Non-pigmented ciliary epithelial cell (primary cell): ENCODE data around the gene KLF16.

Experiments used
- DNase-seq: peaks from one replicate; pipeline ENCODE4 v3.0.0-alpha.2; 2010; ENCODE audit warnings: low read depth

KLF16 gene

DNA sequence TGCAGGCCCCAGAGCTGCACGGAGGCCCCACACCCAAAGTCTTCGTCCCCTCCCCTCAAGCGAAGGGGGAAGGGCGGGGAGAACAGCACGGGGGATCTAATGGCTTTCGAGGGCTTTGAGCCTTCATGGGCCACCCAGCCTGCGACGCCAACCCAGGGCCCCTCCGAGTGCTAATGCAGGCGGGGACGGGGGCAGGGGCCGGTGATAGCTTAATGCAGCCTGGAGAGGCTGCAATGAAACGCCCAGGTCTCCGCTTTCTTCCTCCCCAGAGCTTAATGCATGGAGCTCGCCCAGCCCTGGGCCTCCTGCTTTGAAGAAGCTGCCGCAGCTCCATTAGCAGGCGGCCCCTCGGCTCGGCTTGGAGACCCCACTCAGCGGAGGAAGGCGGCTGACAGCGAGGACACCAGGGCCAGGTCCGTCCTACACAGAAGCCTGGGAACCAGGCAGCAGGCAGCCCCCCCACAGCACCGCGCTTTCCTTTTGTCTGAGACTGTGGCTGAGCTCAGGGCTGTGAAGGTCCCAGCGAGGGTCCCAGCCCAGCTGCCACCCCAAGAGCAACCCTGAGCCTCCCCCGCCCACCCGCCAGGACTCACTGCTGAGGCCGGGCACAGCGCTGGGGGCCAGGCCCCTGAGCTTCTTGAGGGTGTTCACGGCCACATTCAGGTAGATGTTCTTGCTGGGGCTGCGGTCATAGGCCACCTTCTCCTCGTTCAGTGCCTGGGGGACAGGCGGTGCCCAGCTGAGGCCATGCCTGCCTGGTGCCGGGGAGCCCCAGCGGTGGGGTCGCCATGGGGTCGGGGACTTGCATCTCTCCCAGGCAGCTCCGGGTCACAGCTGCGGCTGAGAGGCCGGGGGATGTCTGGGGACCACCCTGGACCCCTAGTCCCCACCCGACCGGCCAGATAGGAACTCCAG, 43.8 kb downstream of the KLF16 start:
- DNase-seq = no peak

DNA sequence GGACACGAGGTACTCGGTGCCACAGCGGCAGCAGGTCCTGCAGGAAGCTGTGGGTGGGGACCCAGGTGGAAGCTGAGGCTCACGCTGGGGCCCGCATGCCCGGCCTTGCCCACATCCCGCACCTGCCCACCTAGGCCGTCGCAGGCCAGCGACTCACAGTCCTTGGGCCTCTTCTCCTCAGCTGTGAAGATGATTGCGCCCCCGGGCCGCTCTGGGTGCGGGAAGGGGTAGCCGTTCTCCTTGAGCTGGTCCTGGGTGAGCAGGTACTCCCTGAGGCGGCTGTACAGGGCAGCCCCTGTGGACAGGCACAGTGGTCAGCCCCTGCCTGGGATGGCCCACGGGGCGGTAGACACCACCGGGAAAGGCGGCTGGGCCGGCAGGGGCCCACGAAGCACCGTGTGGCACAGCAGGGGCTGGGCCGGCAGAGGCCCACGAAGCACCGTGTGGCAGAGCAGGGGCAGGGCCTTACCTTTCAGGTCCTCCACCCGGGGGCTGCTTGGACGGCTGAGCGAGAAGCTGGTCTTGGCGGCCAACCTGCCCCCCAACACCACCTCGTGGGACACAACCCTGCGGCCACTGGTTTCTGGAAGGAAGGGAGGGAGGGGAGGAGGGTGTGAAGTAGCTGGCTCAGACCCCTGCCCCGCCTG, 44.7 kb downstream of the KLF16 start:
- DNase-seq = no peak

DNA sequence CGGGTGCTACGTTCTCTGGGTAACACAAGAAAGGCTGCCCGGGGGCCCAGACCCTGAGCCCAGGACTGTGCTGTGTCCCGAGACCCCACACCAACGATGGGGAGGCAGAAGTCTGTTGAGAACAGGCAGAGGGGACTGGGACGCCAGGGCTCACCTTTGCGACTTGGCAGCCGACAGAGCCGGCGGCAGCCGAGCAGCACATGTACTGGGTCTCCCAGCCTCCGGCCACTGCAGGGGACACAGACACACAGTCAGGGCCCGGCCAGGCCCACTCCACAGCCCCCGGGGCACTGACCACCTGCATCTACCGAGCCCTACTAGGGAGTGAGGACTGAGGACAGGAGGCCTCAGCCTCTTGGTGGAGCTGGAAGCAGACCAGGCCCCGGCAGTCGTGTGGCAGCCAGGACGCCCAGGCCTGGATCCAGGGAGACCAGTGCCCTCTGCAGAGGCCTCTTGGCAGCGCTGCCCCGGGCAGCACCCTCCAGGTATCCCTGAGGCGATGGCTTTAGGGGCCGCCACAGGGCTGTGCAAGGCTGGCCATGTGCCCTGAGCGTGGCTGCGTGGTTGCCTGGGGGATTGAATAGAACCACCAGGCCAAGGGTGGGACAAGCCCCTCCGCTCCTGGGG, 45.7 kb downstream of the KLF16 start:
- no peak for DNase-seq

DNA sequence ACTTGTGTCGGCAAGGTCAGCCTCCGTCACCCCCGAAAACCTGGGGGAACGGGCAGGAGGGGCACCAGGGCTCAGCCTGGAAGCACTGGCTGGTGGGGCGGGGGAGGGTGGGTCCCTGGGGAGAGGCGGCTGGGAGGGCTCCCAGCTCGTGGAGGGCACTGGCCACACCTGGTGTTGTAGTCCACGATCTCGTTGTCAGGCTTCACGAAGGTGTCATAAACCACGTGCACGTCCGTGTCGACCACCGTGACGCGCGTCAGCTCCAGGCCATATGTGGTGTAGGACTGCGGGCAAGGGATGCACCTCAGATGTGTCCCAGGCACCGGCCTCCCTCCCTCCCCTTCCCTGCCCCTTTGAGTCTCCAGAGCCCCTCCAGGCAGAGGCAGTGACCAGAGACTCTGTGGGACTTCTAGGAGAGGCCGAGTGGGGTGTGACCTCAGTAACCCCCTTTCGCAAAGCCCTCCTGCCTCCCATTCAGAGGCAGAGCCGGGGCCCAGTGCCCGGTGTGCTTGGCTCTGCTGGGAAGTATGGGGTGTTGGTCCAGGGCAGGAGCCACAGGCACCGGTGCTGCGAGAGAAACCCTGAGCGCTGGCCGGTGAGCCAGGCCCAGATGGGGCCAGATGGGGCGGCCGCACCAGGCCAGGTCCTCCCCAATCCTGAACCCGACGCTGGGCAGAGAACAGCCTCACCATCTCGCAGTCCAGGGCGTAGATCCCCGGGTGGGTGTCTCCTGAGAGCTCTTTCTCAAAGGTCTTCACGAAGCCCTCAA, 46.7 kb downstream of the KLF16 start:
- DNase-seq = no peak

DNA sequence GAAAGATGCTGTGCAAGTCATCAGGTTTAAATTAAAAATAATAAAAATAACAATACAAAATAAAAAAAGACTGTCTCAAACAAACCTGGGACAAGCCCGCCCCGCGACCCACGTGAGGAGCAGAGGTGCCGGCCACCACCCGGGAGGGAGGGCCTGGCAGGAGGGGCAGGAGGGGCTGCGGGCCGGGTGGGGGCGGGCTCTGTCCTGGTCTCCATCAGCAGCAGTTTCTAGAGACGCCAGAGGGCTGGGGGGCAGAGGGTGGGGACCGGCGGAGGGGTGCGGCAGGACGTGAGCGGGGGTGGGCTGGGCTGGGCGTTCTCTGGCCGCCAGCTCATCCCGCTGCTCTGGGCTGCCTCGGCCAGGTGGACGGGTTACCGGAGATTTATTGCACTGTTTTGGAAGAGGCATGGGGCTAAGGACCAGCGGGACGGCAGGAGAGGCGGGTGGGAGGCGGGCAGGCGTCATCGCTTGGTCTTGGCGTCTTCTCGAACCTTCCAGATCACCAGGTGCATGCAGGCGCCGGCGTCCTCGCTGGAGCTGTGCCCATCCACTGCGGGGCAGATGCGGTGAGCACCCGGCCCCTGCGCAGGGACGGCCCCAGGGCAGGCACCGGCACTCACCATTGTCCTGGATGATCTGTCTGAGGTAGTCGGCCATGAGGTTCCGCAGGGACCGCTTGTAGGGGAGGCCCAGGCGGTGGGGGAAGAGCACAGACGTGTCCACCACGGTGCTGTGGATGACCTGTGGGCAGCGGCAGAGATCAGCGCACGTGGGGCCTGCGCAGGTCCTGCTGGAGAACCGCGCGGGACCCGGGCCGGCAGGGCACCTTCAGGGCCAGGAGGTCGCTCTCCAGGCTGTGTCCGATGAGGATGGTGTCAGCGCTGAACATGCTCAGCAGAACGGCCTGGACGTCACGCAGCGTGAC, 47.5 kb downstream of the KLF16 start:
- no peak for DNase-seq

DNA sequence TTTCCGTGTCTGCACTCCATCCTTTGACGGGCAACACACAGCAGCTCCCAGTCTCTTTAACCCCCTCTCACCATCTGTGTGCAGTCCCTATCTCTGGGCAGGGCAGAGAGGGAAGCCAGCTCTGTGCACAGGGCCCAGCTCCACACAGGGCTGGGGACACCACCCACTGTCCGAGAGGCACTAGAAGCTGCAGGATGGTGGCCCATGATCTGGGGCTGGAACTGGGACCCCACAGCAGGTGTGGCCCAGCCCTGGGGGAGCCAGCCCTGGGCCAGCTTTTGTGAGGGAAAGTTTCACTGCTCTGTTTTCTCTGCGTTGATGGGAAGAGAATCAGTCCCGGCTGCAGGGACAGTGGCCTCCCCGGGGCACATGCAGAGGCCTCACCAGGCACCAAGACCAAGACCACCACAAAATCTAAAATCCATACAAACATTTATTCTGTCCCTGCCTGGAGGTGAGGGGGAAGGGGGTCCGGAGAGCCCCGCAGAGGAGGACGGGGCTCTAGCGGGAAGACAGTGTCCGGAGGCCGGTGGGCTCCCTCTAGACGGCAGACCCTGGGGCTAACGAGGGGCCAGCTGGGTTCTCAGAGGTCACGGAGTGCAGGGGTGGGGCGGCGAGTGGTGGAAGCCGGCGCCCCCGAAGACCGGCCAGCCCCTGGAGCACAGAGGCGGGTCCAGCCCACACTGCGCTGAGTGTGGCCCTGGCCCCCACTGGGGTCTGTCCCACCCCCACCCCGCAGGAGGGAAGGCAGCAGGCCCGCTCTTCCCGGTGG, 48.4 kb downstream of the KLF16 start:
- DNase-seq = no peak

DNA sequence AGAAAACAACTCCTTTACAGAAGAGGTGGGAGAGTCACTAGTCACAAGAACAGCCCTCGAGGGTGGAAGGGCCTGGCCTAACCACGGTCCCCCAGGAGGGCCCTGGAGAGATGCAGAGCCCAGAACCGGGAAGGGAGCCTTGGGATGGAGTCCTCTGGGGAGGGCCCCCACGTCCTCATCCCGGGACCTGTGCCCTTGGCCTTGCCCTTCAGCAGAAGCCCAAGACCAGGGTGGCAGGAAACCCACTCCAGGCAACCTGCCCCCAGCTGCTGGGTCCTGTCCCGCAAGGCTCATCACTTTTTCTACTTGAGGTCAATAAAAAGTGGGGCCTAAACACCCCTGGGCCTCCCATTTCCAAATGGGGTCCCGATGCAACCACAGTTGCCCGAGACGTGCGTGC, 49.0 kb downstream of the KLF16 start:
- DNase-seq = no peak

DNA sequence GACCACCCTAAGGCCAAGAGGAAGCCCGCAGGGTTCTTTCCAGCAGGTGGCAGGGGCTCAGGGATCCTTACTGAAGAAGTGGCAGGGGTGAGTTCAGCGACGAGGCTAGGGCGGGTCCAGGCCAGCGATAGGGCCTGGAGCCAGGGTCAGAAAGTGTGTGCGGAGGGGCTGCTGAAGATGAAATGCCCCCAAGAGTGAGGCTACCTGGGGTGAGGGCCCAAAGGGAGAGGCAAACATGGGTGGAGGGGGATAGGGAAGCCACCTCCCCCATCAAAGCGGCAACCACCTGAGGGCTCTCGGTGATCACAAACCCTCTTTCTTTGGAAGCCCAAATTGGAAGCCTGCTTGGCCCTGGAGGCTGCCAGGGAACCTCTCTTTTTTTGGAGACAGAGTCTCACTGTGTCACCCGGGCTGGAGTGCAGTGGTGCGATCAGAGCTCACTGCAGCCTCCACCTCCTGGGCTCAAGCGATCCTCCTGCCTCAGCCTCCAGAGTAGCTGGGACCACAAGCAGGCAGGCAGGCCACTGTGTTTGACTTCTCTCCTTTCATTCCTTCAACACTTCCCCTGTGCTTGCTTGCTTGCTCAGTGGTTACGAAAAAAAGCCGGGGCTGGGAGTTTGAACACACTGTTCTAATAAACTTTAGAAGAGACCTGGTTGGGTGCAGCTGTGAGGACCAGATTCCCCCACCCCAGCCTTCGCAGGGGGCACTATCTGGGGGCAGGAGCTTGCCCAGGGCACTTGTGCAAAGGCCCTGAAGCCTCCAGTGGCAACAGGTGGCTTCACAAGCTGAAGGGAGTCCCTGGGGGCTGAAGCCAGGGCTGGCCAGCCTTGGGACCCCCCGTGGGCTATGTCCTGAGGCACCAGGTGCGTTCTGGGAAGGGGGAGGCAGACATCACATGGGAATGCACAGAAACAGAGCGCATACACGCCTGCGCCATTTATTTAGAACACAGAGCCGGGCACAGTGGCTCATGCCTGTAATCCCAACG, 49.9 kb downstream of the KLF16 start:
- DNase-seq = no peak

DNA sequence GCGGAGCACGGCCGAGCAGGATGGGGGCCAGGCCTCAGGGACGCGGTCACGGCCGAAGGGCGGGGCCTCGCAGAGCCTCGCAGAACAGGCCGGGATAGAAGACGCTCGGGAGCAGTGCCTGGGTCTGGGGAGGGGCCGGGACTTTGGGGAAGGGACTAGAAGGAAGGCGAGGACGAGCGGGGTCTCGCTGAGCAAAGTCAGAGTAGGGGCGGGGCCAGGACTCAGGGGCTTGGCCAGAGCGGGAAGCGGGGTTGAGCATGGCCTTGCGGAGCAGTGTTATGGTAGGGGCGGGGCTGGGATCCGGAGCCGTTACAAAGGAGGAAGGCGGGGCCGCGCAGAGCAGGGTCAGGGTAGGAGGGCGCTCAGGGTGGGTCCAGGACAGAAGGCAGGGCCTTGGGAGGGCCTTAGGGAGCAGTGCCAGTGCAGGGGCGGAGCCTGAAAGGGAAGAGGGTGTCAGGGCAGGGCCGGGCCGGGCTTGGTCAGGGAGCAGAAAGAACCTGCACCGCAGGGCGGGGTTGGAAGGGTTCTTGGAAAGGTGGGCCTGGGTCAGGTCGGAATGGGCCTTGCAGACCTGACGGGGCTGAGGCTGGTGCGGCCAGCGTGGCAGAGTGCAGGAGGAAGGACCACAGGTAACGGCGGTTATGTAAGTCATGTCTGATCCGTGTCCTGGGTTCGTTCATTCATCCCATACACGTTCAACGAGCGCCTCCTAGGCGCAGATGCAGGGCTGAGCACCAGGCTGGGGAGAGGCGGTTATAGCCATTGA, 50.8 kb downstream of the KLF16 start:
- DNase-seq = peak; percentile 38

DNA sequence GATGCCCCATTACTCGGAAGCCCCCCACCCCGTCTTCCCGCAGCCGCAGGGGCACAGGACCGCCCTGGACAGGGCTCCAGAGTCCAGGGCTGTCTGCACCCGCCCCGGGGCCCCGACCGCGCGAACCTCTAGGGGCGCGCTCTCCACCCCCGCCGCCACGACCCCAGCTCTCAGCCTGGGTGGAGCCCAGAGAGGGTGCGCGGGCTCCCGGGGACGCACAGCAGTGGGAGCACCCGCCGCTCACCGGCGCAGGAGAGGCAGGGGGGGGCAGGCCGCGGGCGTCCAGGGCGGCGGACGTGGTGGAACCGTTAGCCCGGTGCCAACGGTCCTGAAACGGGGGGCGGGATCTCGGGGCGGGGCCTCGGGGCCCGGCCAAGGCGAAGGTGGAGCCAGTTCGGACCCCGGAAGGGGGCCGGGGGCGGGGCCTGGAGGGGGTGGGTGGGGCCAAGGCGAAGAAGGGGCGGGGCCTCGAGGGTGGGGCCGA, 51.4 kb downstream of the KLF16 start, which contains the start of gene ATP8B3:
Gene ATP8B3, minus strand, starts transcription at position 335 of the 484 bp plus-strand sequence. CDS start 540 bp downstream, outside the sequence.
- no peak for DNase-seq

DNA sequence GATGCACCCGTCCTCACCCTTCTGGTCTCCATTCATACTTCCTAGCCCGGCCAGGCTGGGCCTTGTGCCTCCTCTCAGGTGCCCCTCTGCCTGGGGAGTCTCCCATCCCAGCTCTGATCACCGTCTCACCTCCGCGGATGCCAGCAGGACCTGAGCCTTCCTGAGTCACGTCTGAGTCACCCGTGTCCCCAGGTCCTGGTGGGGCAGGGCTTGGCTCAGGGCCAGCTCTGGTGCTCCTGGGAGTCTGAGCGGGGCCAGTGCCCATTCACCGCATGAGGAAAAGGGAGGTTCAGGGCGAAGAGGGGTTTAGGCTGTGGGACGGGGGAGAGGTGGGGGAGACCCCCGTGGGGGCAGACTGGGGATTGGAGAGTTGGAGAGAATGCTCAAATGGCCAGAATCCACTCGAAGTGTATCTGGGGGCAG, 51.9 kb downstream of the KLF16 start:
- DNase-seq = no peak

DNA sequence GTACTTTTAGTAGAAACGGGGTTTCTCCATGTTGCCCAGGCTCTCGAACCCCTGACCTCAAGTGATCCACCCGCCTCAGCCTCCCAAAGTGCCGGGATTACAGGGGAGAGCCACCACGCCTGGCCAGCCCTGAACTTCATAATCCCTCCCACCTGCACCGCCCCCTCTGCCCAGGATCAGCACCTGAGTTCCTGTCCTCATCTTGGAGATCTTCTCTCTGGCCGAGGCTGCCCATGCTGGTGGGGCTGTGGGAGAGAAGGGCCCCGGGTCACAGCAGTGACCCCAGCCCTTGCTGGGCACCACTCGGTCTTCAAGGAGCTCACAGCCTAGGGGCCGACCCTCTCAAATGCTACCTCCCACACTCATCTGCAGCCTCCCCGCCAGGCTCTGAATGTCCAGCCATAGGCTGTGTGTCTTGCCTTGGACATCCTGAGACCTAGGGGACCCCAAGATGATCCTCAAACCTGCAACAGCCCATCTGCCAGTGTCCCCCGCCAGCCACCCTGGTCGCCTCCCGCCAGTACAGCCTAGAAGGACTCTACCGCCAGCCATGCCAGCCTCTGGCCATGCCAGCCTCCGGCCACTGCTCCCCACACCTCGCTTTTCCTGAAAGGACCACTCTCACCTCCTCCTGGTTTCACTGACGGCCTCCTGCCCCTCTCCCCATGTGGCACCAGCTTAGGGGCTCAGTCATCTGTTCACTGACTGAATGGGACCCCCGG, 52.8 kb downstream of the KLF16 start:
- DNase-seq = no peak

DNA sequence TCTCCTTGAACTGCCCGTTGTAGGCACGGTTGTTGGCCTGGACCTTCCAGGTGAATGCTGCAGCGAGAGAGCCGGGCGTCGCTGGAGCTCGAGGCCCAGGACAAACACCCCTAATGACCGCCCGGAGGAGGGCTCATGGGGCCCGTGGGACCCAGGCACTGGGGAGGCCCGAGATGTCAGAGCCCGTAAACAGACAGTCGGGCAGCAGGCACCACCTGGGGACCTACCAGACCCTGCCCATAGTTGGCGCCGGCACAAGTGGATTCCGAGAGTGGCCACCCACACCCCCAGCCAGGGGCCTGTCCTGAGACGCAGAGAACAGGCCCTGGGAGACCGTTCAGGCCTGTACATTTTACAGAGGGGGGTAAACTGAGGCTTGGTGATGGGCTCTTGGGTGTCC, 53.7 kb downstream of the KLF16 start:
- DNase-seq = no peak

DNA sequence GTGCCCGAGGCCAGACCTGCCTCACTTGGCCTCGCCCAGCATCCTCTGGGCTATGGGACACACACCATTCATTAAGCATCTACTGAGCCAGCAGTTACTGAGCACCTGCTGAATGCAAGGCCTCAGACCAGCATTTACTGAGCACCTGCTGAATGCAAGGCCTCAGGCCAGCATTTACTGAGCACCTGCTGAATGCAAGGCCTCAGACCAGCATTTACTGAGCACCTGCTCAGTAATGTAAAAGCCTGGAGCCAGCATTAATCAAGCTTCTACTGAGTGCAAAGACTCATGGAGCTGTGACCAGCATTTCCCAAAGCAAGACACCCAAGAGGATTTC, 55.0 kb downstream of the KLF16 start:
- DNase-seq = no peak

DNA sequence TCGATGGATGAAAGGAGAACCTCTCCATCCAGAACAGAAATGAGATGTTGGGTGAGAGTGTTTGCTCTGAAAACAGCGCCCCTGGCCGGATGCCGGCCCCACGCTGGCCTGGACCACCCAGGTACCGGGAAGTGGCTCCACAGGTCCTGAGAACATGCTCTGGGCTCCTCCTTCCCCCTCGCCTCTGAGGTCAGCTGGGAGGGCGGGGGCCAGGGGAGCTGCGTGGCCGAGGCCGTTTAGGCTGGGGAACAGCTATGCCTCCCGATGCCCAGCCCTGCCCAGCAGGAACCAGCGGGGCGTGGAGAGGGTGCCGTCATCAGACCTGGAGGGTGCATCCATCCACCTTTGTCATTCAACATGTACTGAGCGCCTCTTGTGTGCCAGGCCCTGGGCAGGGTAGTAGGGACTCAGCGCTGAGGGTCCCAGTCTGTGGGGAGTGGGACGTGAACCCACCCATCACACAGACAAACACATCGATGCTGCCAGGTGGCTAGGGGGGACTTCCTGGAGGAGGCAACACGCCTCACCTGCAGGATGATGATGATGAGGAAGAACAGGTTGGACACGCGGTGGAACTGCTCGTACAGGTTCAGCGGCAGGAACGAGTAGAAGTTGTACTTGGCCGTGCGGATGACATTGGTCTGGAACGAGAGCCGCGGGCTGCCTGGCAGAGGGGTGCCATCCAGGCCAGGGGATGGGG, 55.5 kb downstream of the KLF16 start:
- DNase-seq = no peak

DNA sequence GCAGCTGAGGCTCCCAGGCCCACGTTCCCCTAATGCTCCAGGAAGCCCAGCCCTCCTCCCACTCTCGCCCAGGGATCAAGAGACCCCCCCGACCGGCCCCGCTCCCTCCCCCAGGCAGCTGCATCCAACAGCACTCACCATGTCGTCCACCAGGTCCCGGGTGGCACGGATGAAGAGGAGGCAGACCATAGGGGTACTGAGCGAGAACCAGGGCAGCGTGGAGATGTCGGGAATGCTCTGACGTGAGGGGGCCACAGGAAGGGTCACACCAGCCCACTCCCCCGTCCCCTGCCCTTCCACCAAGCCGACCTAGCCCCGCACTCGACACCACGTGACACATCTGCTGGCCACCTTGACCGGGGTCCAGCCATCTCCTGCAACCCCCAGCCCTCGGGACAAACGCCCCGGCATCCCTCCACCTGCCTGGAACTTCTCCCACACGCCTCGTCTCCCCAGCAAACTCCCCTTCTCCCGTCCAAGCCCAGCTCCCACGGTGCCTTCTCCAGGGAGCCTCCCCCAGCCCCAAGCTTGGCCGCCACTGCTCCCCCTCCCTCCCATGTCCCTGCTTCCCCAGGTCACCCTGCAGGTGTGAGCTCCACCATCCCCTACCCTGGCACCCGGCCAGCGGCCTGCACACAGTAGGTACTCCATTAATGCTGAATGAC, 56.2 kb downstream of the KLF16 start:
- DNase-seq = no peak
